C4-2B (cell line): ENCODE data around the gene DLGAP1.

Experiments
- CTCF ChIP-seq: fragments of 450-650 bp; conservative IDR thresholded peaks from 2 replicates; pipeline ENCODE4 v1.5.1; 2017; ENCODE audit warnings: mild to moderate bottlenecking
- ZFX ChIP-seq: fragments of 450-650 bp; IDR thresholded peaks from 2 replicates; pipeline ENCODE4 v1.6.1; 2017

GRCh38 chr18:4271952-4272351 is 183.2 kb downstream of the DLGAP1 start:
- TF ChIP-seq CTCF (no peak), ZFX (no peak)
